SJSA1 (cell line): ENCODE results near the gene SLC25A48. TPM values are rescaled to one million over a fixed set of nuclear protein-coding genes. Genes with fewer than 3 reads are reported as not detected.

Source experiments
- DNase-seq, 2 experiments: peaks; one replicate each; pipeline ENCODE4 v3.0.0-alpha.2; 2015 to 2020; ENCODE audit warnings: low spot score in 2 of 2, low read depth in 1 of 2
- H3K27ac ChIP-seq: fragments of 250-450 bp; sonication (Bioruptor Pico); 2 replicates; pipeline ENCODE4 v1.5.1; 2020; ENCODE audit warnings: mild to moderate bottlenecking, moderate library complexity
- H3K27me3 ChIP-seq: fragments of 250-450 bp; sonication (Bioruptor Pico); replicated peaks from 2 replicates; pipeline ENCODE4 v1.5.1; 2020; ENCODE audit warnings: mild to moderate bottlenecking, moderate library complexity
- H3K36me3 ChIP-seq: fragments of 250-450 bp; sonication (Bioruptor Pico); 2 replicates; pipeline ENCODE4 v1.5.1; 2020; ENCODE audit warnings: mild to moderate bottlenecking
- H3K4me1 ChIP-seq: fragments of 250-450 bp; sonication (Bioruptor Pico); replicated peaks from 2 replicates; pipeline ENCODE4 v1.6.1; 2021; ENCODE audit warnings: mild to moderate bottlenecking
- H3K4me3 ChIP-seq: fragments of 250-450 bp; sonication (Bioruptor Pico); 2 replicates; pipeline ENCODE4 v1.5.1; 2020; ENCODE audit warnings: mild to moderate bottlenecking
- H3K9me3 ChIP-seq: fragments of 250-450 bp; sonication (Bioruptor Pico); replicated peaks from 2 replicates; pipeline ENCODE4 v1.5.1; 2020; ENCODE audit warnings: mild to moderate bottlenecking
- total RNA-seq: library from RNA; depleted of rRNA; stranded (reverse); fragments of >200 nt; shearing (Covaris generic); gene quantifications from 2 replicates; pipeline ENCODE4 v1.2.3, GENCODE V29; 2014

Gene SLC25A48
- total RNA-seq, 1 experiment from 2014 or later: not detected

DNA sequence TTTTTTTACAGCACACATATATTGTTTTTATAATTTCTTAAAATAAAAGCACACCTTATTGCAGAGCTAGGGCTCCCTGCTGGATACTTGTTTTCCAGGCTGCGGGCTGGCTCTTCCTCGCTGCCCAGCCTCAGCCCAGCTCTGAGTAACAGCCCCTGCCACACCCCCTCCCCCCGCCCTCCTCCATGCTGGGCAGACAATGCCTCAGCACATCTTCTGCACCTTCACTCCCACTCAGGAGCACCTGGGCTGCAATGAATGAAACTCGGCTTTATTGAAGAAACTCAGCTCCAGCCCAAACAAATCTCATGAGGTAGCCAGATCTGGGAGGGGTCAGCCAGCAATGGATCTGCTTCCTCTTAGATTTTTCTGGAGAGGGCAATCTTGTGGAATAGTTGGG, 51.7 kb downstream of the SLC25A48 start:
- DNase-seq: no peak
- no peak overlapping the region for H3K4me3 ChIP-seq
- H3K9me3 ChIP-seq: no peaks in the 10 kb centered on the region
- H3K27me3 ChIP-seq: no peaks in the 10 kb centered on the region
- no peaks in the 10 kb centered on the region for H3K36me3 ChIP-seq
- no peak overlapping the region for H3K27ac ChIP-seq
- peaks cover 6% of the 10 kb centered on the region; the same call in 1 of the 2 replicates for H3K4me1 ChIP-seq

- Histone ChIP-seq H3K27ac (no peak overlapping the region), H3K4me3 (no peak overlapping the region), H3K36me3 (no peaks in the 10 kb centered on the region), H3K4me1 (no peaks in the 10 kb centered on the region), H3K9me3 (no peaks in the 10 kb centered on the region), H3K27me3 (no peaks in the 10 kb centered on the region)
- peak; percentile 72 to 73 for DNase-seq
Measured at GRCh38 chr5:135887447-135887864, 53.0 kb downstream of the SLC25A48 start.

- Histone ChIP-seq H3K4me1 (no peaks in the 10 kb centered on the region), H3K27ac (no peak overlapping the region), H3K9me3 (no peaks in the 10 kb centered on the region), H3K36me3 (no peaks in the 10 kb centered on the region), H3K27me3 (no peaks in the 10 kb centered on the region), H3K4me3 (no peak overlapping the region)
- DNase-seq: peak in 1 of 2 experiments; percentile 44
Measured at GRCh38 chr5:135887881-135888614, 53.6 kb downstream of the SLC25A48 start.

- H3K27me3 ChIP-seq: peaks cover 13% of the 10 kb centered on the region; the same call in 1 of the 2 replicates
- no peak overlapping the region for H3K27ac ChIP-seq
- no peaks in the 10 kb centered on the region for H3K36me3 ChIP-seq
Measured at GRCh38 chr5:135890296-135890695, 55.8 kb downstream of the SLC25A48 start.

DNA sequence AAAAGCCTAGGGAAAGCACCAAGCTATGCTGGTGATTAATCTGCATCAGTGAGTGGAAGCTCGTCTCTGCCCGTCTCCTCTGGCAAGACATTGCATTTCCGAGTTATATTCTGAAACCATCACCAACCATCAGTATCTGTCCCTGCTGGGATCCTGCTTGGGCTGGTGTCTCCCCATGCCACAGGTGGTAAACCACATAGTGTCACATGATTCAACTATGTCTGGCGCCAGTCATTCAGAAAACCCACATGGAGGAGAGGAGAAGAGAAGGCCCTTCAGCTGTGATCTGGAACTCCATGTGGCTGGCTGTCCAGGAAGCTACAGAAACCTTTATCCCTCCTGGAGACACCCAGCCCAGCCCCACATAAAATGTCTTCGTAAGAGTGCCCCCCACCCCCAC, 56.4 kb downstream of the SLC25A48 start:
- no peaks in the 10 kb centered on the region for H3K36me3 ChIP-seq
- no peaks in the 10 kb centered on the region for H3K9me3 ChIP-seq
- no peak overlapping the region for H3K4me3 ChIP-seq
- peaks cover 13% of the 10 kb centered on the region for H3K27me3 ChIP-seq
- H3K27ac ChIP-seq: no peak overlapping the region
- no peaks in the 10 kb centered on the region for H3K4me1 ChIP-seq
- no peak for DNase-seq

More at GRCh38 chr5:135890296-135890695, 55.8 kb downstream of the SLC25A48 start:
- DNase-seq: no peak
- Histone ChIP-seq H3K4me1 (no peaks in the 10 kb centered on the region), H3K9me3 (no peaks in the 10 kb centered on the region), H3K4me3 (no peak overlapping the region)

DNA sequence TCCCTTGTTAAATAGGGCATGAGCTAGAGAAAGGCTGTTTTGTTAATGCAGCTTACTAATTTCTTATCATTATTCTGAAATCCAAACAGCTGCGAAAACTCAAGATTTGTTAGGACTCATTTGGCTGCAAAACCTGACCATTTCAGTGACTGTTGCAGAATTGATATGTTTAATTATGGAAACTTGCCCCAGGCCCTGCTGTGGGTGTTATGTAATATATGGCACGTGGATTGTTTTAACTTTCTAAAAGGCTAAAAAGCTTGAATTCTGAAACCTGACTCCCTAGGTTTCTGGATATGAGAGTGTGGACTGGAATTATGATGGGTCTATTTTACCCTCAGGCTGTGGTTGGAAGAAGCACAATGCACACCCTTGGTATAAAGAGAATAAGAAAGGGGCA, 56.8 kb downstream of the SLC25A48 start:
- Histone ChIP-seq H3K27ac (no peak overlapping the region), H3K27me3 (peaks cover 13% of the 10 kb centered on the region)
- no peak for DNase-seq

DNA sequence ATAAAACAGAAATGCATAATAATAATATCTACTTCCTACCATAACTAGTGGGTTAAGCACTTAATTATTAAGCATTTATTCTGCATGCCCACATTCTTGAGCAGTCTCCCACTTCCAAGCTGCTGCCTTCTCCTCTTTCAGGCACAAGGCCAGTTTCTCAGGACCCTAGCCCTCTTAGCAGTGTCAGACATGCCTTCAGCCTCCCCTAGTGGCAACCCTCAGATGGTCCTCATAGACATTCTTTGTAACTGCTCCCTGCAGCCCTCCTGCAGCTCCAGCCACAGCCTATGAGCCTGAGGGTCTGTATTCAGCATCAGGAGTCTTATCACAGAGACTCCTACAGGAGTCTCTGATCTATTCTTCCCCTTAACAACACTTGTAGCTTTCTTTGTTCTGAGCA, 57.3 kb downstream of the SLC25A48 start:
- DNase-seq: no peak
- no peaks in the 10 kb centered on the region for H3K9me3 ChIP-seq
- H3K4me3 ChIP-seq: no peak overlapping the region
- H3K27ac ChIP-seq: no peak overlapping the region
- no peaks in the 10 kb centered on the region for H3K4me1 ChIP-seq
- H3K36me3 ChIP-seq: no peaks in the 10 kb centered on the region
- H3K27me3 ChIP-seq: peaks cover 14% of the 10 kb centered on the region

More for the DNA sequence above, 56.8 kb downstream of the SLC25A48 start:
- Histone ChIP-seq H3K9me3 (no peaks in the 10 kb centered on the region), H3K4me3 (no peak overlapping the region), H3K36me3 (no peaks in the 10 kb centered on the region), H3K4me1 (no peaks in the 10 kb centered on the region)

GRCh38 chr5:135894276-135894675, 59.8 kb downstream of the SLC25A48 start:
- Histone ChIP-seq H3K36me3 (no peaks in the 10 kb centered on the region), H3K4me3 (no peak overlapping the region), H3K9me3 (no peaks in the 10 kb centered on the region), H3K4me1 (no peaks in the 10 kb centered on the region), H3K27ac (no peak overlapping the region), H3K27me3 (peaks cover 24% of the 10 kb centered on the region)
- no peak for DNase-seq

DNA sequence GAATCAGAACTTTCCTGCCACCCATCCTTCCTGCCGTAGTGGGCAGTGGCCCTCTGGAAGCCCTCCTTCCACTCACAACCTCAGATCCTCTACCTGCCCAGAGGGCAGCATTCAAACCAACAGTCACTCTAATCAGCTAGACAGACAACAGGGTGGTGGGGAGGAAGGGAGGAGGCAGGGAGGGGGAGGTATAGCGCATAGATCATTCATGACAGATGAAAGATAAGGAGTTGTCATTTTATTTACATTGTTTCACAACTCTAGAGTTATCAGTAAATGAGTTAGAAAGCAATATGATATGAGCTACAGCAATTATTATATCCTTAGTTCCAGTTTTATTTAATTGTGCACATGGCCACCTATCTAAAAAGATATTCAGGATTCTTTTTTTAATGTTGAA, 60.3 kb downstream of the SLC25A48 start:
- Histone ChIP-seq H3K4me3 (no peak overlapping the region), H3K9me3 (no peaks in the 10 kb centered on the region), H3K4me1 (no peaks in the 10 kb centered on the region)

GRCh38 chr5:135895474-135896006, 61.1 kb downstream of the SLC25A48 start, which contains the start of gene IL9:
IL9 (minus strand) TSS chr5:135895841; CDS start chr5:135895816, 25 bp downstream.
- Histone ChIP-seq H3K4me3 (no peak within 1 kb of the TSS), H3K9me3 (no peaks in the 10 kb centered on the region), H3K36me3 (no peaks in the 10 kb centered on the region), H3K4me1 (no peaks in the 10 kb centered on the region), H3K27me3 (peaks cover 27% of the 10 kb centered on the region), H3K27ac (no peak within 1 kb of the TSS)
- peak in 1 of 2 experiments; percentile 38 for DNase-seq

More for the DNA sequence above, 60.3 kb downstream of the SLC25A48 start:
- Histone ChIP-seq H3K36me3 (no peaks in the 10 kb centered on the region), H3K27ac (no peak overlapping the region), H3K27me3 (peaks cover 27% of the 10 kb centered on the region)
- no peak for DNase-seq

DNA sequence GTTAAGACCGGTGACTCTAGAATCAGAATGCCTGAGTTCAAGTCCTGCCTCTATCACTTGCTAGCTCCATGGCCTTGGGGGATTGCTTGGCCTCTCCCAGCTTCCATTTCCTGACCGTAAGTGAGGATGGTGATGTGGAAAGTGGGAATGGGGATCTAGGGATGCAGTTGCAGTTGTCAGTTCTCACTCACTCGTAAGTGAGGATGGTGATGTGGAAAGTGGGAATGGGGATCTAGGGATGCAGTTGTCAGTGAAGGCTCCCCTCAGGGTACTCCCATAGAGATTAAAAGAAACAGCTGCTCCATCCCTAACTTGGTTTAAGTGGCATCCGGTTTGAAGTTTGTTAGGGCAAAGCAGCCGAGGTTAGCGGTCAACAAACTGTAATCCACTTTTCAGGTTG, 64.2 kb downstream of the SLC25A48 start:
- H3K27me3 ChIP-seq: peaks cover 38% of the 10 kb centered on the region
- no peaks in the 10 kb centered on the region for H3K9me3 ChIP-seq
- H3K27ac ChIP-seq: no peak overlapping the region
- no peak overlapping the region for H3K4me3 ChIP-seq
- DNase-seq: no peak
- H3K36me3 ChIP-seq: no peaks in the 10 kb centered on the region
- no peaks in the 10 kb centered on the region for H3K4me1 ChIP-seq

DNA sequence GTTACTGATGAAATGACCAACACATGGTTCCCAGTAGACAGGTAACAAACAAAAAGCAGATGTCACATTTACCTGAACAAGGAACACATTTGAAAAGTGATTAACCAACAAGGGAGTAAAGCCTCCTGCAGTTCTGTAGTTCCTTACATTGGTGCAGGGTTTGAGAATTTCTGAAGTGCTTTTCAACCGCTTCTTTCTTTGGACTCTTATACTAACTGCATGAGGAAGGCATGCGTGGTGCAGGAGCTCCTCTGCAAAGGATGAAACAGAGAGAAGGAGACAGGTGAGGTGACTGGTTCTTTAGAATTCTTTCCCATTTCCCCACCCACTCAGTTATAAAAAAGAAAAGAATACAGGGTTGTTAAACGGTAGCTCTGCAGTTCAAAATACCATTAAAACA, 65.8 kb downstream of the SLC25A48 start:
- Histone ChIP-seq H3K4me1 (no peaks in the 10 kb centered on the region), H3K9me3 (no peaks in the 10 kb centered on the region), H3K27ac (no peak overlapping the region), H3K36me3 (no peaks in the 10 kb centered on the region), H3K4me3 (no peak overlapping the region), H3K27me3 (peaks cover 42% of the 10 kb centered on the region)
- no peak for DNase-seq

- Histone ChIP-seq H3K27me3 (peaks cover 54% of the 10 kb centered on the region), H3K36me3 (no peaks in the 10 kb centered on the region), H3K4me3 (no peak overlapping the region), H3K27ac (no peak overlapping the region), H3K4me1 (no peaks in the 10 kb centered on the region), H3K9me3 (no peaks in the 10 kb centered on the region)
- no peak for DNase-seq
Measured at GRCh38 chr5:135901633-135902032, 67.2 kb downstream of the SLC25A48 start.

GRCh38 chr5:135905144-135905543, 70.7 kb downstream of the SLC25A48 start:
- no peak for DNase-seq
- H3K4me3 ChIP-seq: no peak overlapping the region
- H3K27me3 ChIP-seq: peaks cover 64% of the 10 kb centered on the region
- H3K36me3 ChIP-seq: no peaks in the 10 kb centered on the region
- H3K4me1 ChIP-seq: no peaks in the 10 kb centered on the region
- H3K27ac ChIP-seq: no peak overlapping the region
- H3K9me3 ChIP-seq: no peaks in the 10 kb centered on the region
